Measurements from ENCODE around the gene RNF152.
A peak's percentile ranks its signal among the peaks of the same experiment; 100 is the strongest.

The RNF152 gene

DNA sequence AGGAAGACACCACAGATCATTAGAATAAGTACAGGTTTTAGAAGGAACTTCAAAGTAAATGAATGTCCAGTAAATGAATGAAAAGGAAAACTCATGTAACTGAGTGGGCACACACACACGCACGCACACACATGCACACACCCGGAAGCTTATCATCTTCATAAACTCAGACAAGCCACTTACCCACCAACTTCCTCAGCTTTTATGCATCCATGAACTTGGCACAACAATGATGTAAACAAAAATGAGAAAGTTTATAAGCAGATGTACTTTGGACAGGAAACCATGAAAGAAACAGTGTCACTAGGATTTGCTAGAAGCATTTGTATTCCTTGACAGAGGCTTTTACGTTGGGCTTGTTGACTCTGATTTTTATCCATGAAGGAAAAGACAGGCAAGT, 23.2 kb downstream of the RNF152 start:
- no peaks in the 10 kb centered on the region for H3K4me1 ChIP-seq (ENCODE audit: insufficient read depth, poor library complexity, severe bottlenecking)
- no peaks in the 10 kb centered on the region for H3K27me3 ChIP-seq (ENCODE audit: insufficient read depth, poor library complexity, severe bottlenecking)
- TF ChIP-seq, protein P1, sequence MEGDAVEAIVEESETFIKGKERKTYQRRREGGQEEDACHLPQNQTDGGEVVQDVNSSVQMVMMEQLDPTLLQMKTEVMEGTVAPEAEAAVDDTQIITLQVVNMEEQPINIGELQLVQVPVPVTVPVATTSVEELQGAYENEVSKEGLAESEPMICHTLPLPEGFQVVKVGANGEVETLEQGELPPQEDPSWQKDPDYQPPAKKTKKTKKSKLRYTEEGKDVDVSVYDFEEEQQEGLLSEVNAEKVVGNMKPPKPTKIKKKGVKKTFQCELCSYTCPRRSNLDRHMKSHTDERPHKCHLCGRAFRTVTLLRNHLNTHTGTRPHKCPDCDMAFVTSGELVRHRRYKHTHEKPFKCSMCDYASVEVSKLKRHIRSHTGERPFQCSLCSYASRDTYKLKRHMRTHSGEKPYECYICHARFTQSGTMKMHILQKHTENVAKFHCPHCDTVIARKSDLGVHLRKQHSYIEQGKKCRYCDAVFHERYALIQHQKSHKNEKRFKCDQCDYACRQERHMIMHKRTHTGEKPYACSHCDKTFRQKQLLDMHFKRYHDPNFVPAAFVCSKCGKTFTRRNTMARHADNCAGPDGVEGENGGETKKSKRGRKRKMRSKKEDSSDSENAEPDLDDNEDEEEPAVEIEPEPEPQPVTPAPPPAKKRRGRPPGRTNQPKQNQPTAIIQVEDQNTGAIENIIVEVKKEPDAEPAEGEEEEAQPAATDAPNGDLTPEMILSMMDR (IDR thresholded peaks at IDR 0.05; ENCODE audit: poor library complexity, severe bottlenecking): no peak
- no peak overlapping the region for H3K27ac ChIP-seq (ENCODE audit: poor library complexity, severe bottlenecking)
- DNase-seq (ENCODE audit: low spot score) (no peak), ATAC-seq (ENCODE audit: low read depth) (no peak)
- H3K9me3 ChIP-seq (ENCODE audit: severe bottlenecking): no peaks in the 10 kb centered on the region
- H3K36me3 ChIP-seq (ENCODE audit: low read depth): no peaks in the 10 kb centered on the region
- no peak overlapping the region for H3K4me3 ChIP-seq (ENCODE audit: severe bottlenecking)

DNA sequence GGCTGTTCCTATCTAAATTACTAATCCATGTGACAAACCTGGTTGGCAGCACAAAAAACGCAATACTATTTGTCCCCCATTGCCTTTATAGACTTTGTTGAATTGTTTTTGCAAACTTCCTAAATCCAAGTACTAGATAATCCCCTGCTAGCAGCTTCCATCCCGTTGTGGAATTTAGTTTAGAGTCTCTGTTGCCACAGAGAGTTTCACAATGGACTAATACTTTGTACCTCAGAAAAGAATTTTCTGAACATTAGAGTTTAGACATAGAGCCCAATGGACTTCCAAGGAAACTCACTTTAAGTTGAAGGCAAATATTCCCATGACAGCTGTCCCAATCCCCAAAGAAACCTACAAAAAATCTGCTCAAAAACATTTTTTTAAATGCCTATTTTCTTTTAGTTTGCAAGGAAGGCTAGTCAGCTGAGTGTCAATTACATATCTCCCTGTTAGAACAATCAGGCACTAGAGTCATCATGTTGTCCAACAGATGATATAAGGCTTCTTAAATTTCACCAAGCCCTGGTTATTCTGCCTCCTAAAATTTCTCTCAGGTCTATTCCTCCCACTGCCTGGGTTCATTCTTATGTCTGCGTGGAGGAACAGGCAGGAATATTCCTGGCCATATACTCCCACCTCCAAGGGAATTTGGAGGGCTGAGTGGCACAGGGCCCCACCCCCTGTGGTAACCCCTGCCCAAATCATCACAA, 27.2 kb downstream of the RNF152 start:
- no peaks in the 10 kb centered on the region for H3K9me3 ChIP-seq (ENCODE audit: severe bottlenecking)
- DNase-seq (ENCODE audit: low spot score) (no peak), ATAC-seq (ENCODE audit: low read depth) (no peak)
- no peaks in the 10 kb centered on the region for H3K36me3 ChIP-seq (ENCODE audit: low read depth)
- no peak overlapping the region for H3K27ac ChIP-seq (ENCODE audit: poor library complexity, severe bottlenecking)
- no peaks in the 10 kb centered on the region for H3K27me3 ChIP-seq (ENCODE audit: insufficient read depth, poor library complexity, severe bottlenecking)
- H3K4me3 ChIP-seq (ENCODE audit: severe bottlenecking): no peak overlapping the region
- H3K4me1 ChIP-seq (ENCODE audit: insufficient read depth, poor library complexity, severe bottlenecking): peaks cover 8% of the 10 kb centered on the region
- TF ChIP-seq, protein P1 (IDR thresholded peaks at IDR 0.05; ENCODE audit: poor library complexity, severe bottlenecking): no peak

DNA sequence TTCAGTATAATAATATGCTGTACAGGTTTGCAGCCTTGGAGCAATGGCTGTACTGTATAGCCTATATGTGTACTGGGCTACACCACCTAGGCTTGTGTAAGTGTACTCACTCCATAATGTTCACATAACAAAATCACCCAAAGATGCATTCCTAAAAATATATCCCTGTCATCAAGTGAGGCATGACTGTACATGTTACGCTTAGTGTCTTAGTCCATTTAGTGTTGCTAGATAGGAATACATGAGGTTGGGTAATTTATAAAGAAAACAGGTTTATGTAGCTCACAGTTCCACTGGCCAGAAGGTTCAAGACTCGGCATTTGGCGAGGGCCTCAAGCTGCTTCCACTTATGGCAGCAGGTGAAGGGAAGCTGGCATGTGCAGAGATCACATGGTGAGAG, 31.4 kb downstream of the RNF152 start:
- no peak overlapping the region for H3K27ac ChIP-seq (ENCODE audit: poor library complexity, severe bottlenecking)
- TF ChIP-seq, protein P1 (IDR thresholded peaks at IDR 0.05; ENCODE audit: poor library complexity, severe bottlenecking): no peak
- H3K27me3 ChIP-seq (ENCODE audit: insufficient read depth, poor library complexity, severe bottlenecking): no peaks in the 10 kb centered on the region
- ATAC-seq (ENCODE audit: low read depth) (0 out of 3 replicates have a peak, but pooled peaks have one; percentile 14), DNase-seq (ENCODE audit: low spot score) (no peak)
- no peak overlapping the region for H3K4me3 ChIP-seq (ENCODE audit: severe bottlenecking)
- H3K9me3 ChIP-seq (ENCODE audit: severe bottlenecking): no peaks in the 10 kb centered on the region
- no peaks in the 10 kb centered on the region for H3K36me3 ChIP-seq (ENCODE audit: low read depth)
- H3K4me1 ChIP-seq (ENCODE audit: insufficient read depth, poor library complexity, severe bottlenecking): peaks cover 8% of the 10 kb centered on the region

DNA sequence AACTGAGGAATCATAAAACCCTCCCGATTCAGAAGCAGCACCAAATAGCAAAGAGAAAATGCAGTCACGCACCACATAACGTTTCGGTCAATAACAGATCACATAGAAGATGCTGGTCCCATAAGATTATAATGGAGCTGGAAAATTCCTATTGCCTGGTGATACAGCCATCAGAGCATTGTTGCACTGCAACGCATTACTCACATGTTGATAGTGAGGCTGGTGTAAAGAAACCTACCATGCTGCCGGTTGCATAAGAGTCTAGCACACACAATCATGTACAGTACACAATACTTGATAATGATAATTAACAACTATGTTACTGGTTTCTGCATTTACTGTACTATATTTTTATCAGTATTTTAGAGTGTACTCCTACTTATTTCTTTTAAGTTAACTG, 32.5 kb downstream of the RNF152 start:
- Histone ChIP-seq H3K36me3 (ENCODE audit: low read depth) (no peaks in the 10 kb centered on the region), H3K4me1 (ENCODE audit: insufficient read depth, poor library complexity, severe bottlenecking) (peaks cover 8% of the 10 kb centered on the region), H3K27me3 (ENCODE audit: insufficient read depth, poor library complexity, severe bottlenecking) (no peaks in the 10 kb centered on the region), H3K4me3 (ENCODE audit: severe bottlenecking) (no peak overlapping the region), H3K27ac (ENCODE audit: poor library complexity, severe bottlenecking) (no peak overlapping the region), H3K9me3 (ENCODE audit: severe bottlenecking) (no peaks in the 10 kb centered on the region)
- TF ChIP-seq, protein P1 (IDR thresholded peaks at IDR 0.05; ENCODE audit: poor library complexity, severe bottlenecking): no peak
- DNase-seq (ENCODE audit: low spot score): no peak
- no peak for ATAC-seq (ENCODE audit: low read depth)

- H3K36me3 ChIP-seq (ENCODE audit: low read depth): no peaks in the 10 kb centered on the region
- no peak overlapping the region for H3K4me3 ChIP-seq (ENCODE audit: severe bottlenecking)
- no peak for DNase-seq (ENCODE audit: low spot score)
- peaks cover 13% of the 10 kb centered on the region for H3K4me1 ChIP-seq (ENCODE audit: insufficient read depth, poor library complexity, severe bottlenecking)
- H3K9me3 ChIP-seq (ENCODE audit: severe bottlenecking): no peaks in the 10 kb centered on the region
- no peak for ATAC-seq (ENCODE audit: low read depth)
- no peaks in the 10 kb centered on the region for H3K27me3 ChIP-seq (ENCODE audit: insufficient read depth, poor library complexity, severe bottlenecking)
- TF ChIP-seq, protein P1 (IDR thresholded peaks at IDR 0.05; ENCODE audit: poor library complexity, severe bottlenecking): no peak
- H3K27ac ChIP-seq (ENCODE audit: poor library complexity, severe bottlenecking): no peak overlapping the region
Measured at GRCh38 chr18:61859113-61859512, 33.7 kb downstream of the RNF152 start.

Measured in RWPE2 (cell line).